ENCODE measurements around the gene AVL9. TPM values are rescaled to one million over a fixed set of nuclear protein-coding genes. Genes with fewer than 3 reads are reported as not detected.

Gene AVL9
- total and polyA plus RNA-seq, 9 of the 15 experiments (the other 6 are each of a cell fraction or from before 2014, with no cell fraction given) = 6.4 to 66.2 (median 30.1) TPM

- TF ChIP-seq CTCFL (IDR thresholded peaks at IDR 0.05; ENCODE audit: borderline replicate concordance, insufficient read depth, low read depth, low read length, poor library complexity, severe bottlenecking) = no peak
- TF ChIP-seq TCF3 (CRISPR knock-in tag; IDR thresholded peaks at IDR 0.05) = peak; percentile 95
- TF ChIP-seq ZNF395 (CRISPR knock-in tag; IDR thresholded peaks at IDR 0.05) = peak; percentile 78
- peak; percentile 32 to 92 (median 41) for TF ChIP-seq YY1 (IDR thresholded peaks at IDR 0.05; ENCODE audit: borderline replicate concordance in 1 of 3, control insufficient read depth in 1 of 3, extremely low read depth in 1 of 3, insufficient read depth in 3 of 3, insufficient read length in 1 of 3, insufficient replicate concordance in 2 of 3, low read depth in 1 of 3, low read length in 2 of 3)
- TF ChIP-seq CREM (IDR thresholded peaks at IDR 0.05; ENCODE audit: low read depth) = peak; percentile 72
- peak; percentile 72 for TF ChIP-seq SOX6 (IDR thresholded peaks at IDR 0.05)
- TF ChIP-seq USF2 (CRISPR knock-in tag; IDR thresholded peaks at IDR 0.05) = no peak
- peak; percentile 87 for TF ChIP-seq SMAD3 (CRISPR knock-in tag; conservative IDR thresholded peaks at IDR 0.05)
- TF ChIP-seq FOXJ3 (CRISPR knock-in tag; IDR thresholded peaks at IDR 0.05) = no peak
- TF ChIP-seq ELF1 (tag; IDR thresholded peaks at IDR 0.05) = 0 out of 2 replicates have a peak, but pooled peaks have one; percentile 1
- TF ChIP-seq CREB1 (IDR thresholded peaks at IDR 0.05) = no peak
- TF ChIP-seq CREB1 (CRISPR knock-in tag; IDR thresholded peaks at IDR 0.05) = no peak
- TF ChIP-seq EWSR1 (IDR thresholded peaks at IDR 0.05; ENCODE audit: borderline replicate concordance, low read depth, partially characterized antibody) = no peak
- no peak for TF ChIP-seq HEY1 (CRISPR knock-in tag; IDR thresholded peaks at IDR 0.05; ENCODE audit: borderline replicate concordance)
- TF ChIP-seq RCOR1 (IDR thresholded peaks at IDR 0.05; ENCODE audit: borderline replicate concordance in 1 of 2, low read depth in 2 of 2, low read length in 2 of 2) = peak in 1 of 2 experiments; percentile 88; a peak in 2 of 4 replicates
- no peak for TF ChIP-seq ZBTB43 (CRISPR knock-in tag; IDR thresholded peaks at IDR 0.05)
- peak in 1 of 2 experiments; percentile 44; a peak in 1 of 4 replicates for TF ChIP-seq MAZ (CRISPR knock-in tag; conservative IDR thresholded peaks at IDR 0.05 in 1 of 2, IDR thresholded peaks at IDR 0.05 in 1 of 2)
Measured at GRCh38 chr7:32506266-32507054, 11.2 kb downstream of the AVL9 start (continued).

Measured in K562 (cell line).